Calu3 (cell line): ENCODE data around the gene DGKI. TPM values are rescaled to one million over a fixed set of nuclear protein-coding genes. Genes with fewer than 3 reads are reported as not detected.

Experiments used
- BruUV-seq: library from RNA; stranded (reverse); fragments of 400-500 nt; replicated peaks from 2 replicates; lab custom pipeline; 2021; lab: Mats Ljungman, UMichigan
- CTCF ChIA-PET: fragments of 300-600 bp; sonication (Branson Sonifier 250); formaldehyde crosslinking; loops from one replicate; lab custom pipeline; 2022; ENCODE audit warnings: antibody characterized with exemption; lab: Charles Lee
- DNase-seq: peaks from one replicate; pipeline ENCODE4 v3.0.0; 2022
- H3K27ac Mint-ChIP-seq: one replicate; pipeline ENCODE4 v1.8.0; 2022; ENCODE audit warnings: mixed read lengths; ENCODE audit not compliant: unreplicated experiment
- H3K27me3 Mint-ChIP-seq: one replicate; pipeline ENCODE4 v1.8.0; 2022; ENCODE audit warnings: mixed read lengths; ENCODE audit not compliant: unreplicated experiment
- H3K36me3 Mint-ChIP-seq: one replicate; pipeline ENCODE4 v1.8.0; 2022; ENCODE audit warnings: mild to moderate bottlenecking, moderate library complexity, mixed read lengths; ENCODE audit not compliant: insufficient read depth, unreplicated experiment
- H3K4me1 Mint-ChIP-seq: one replicate; pipeline ENCODE4 v1.8.0; 2022; ENCODE audit warnings: mild to moderate bottlenecking, low read depth, mixed read lengths; ENCODE audit not compliant: unreplicated experiment
- H3K4me3 Mint-ChIP-seq: one replicate; pipeline ENCODE4 v1.8.0; 2022; ENCODE audit warnings: mild to moderate bottlenecking, low read depth, moderate library complexity, mixed read lengths; ENCODE audit not compliant: unreplicated experiment
- H3K9me3 Mint-ChIP-seq: one replicate; pipeline ENCODE4 v1.8.0; 2022; ENCODE audit warnings: low read depth, mixed read lengths; ENCODE audit not compliant: unreplicated experiment
- CTCF ChIP-seq: fragments of 200-600 bp; IDR thresholded peaks from one replicate; pipeline ENCODE4 v1.8.0; 2022; ENCODE audit warnings: antibody characterized with exemption; ENCODE audit not compliant: unreplicated experiment
- intact Hi-C: fragments of 100-400 bp; cut with micrococcal nuclease; formaldehyde crosslinking; loops from one replicate; pipeline ENCODE4 v1.10.0; 2022; ENCODE audit not compliant: unreplicated experiment
- total RNA-seq: library from RNA; stranded (reverse); gene quantifications from 2 replicates; pipeline ENCODE4 v1.2.3, GENCODE V29; 2022

The DGKI gene
- total RNA-seq, 1 experiment from 2014 or later = not detected

GRCh38 chr7:137388916-137389315 lies 457.9 kb downstream of the DGKI start:
- no TSS peak for BruUV-seq
- peaks cover 12% of the 10 kb centered on the region for H3K27me3 Mint-ChIP-seq
- H3K9me3 Mint-ChIP-seq = peaks cover 5% of the 10 kb centered on the region
- TF ChIP-seq CTCF = no peak
- intact Hi-C loops = no loop called here
- no peak overlapping the region for H3K4me3 Mint-ChIP-seq
- no peak overlapping the region for H3K27ac Mint-ChIP-seq
- H3K4me1 Mint-ChIP-seq = no peaks in the 10 kb centered on the region
- H3K36me3 Mint-ChIP-seq = no peaks in the 10 kb centered on the region
- CTCF ChIA-PET = no interaction called here
- no peak for DNase-seq

- CTCF ChIA-PET = no interaction called here
- intact Hi-C loops = no loop called here
- H3K4me1 Mint-ChIP-seq = no peaks in the 10 kb centered on the region
Measured at GRCh38 chr7:137386966-137387365, 459.8 kb downstream of the DGKI start.

GRCh38 chr7:137381045-137381444 lies 465.7 kb downstream of the DGKI start:
- BruUV-seq = no TSS peak
- H3K9me3 Mint-ChIP-seq = peaks cover 5% of the 10 kb centered on the region
- H3K27me3 Mint-ChIP-seq = no peaks in the 10 kb centered on the region
- no peak overlapping the region for H3K4me3 Mint-ChIP-seq
- no peaks in the 10 kb centered on the region for H3K4me1 Mint-ChIP-seq
- DNase-seq = no peak
- intact Hi-C loops = no loop called here
- TF ChIP-seq CTCF = no peak
- no peaks in the 10 kb centered on the region for H3K36me3 Mint-ChIP-seq
- CTCF ChIA-PET = no interaction called here
- no peak overlapping the region for H3K27ac Mint-ChIP-seq

More at GRCh38 chr7:137386966-137387365, 459.8 kb downstream of the DGKI start:
- no peak for TF ChIP-seq CTCF
- no peak overlapping the region for H3K27ac Mint-ChIP-seq
- no peak overlapping the region for H3K4me3 Mint-ChIP-seq
- no peaks in the 10 kb centered on the region for H3K36me3 Mint-ChIP-seq
- H3K9me3 Mint-ChIP-seq = peaks cover 5% of the 10 kb centered on the region
- H3K27me3 Mint-ChIP-seq = peaks cover 11% of the 10 kb centered on the region
- DNase-seq = no peak
- no TSS peak for BruUV-seq

GRCh38 chr7:137373507-137373906 lies 473.3 kb downstream of the DGKI start:
- Mint-ChIP-seq H3K4me3 (no peak overlapping the region), H3K4me1 (no peaks in the 10 kb centered on the region), H3K27me3 (no peaks in the 10 kb centered on the region), H3K9me3 (no peaks in the 10 kb centered on the region), H3K36me3 (no peaks in the 10 kb centered on the region), H3K27ac (no peak overlapping the region)
- CTCF ChIA-PET = no interaction called here
- no peak for DNase-seq
- BruUV-seq = no TSS peak
- TF ChIP-seq CTCF = no peak
- intact Hi-C loops = no loop called here
